Hepatocyte (in vitro differentiated cells): ENCODE results near the gene IL3RA. TPM values are rescaled to one million over a fixed set of nuclear protein-coding genes. Genes with fewer than 3 reads are reported as not detected.

ENCODE experiments used
- DNase-seq: peaks from one replicate; pipeline ENCODE4 v3.0.0-alpha.2; 2016; ENCODE audit warnings: low spot score
- H2AFZ ChIP-seq: fragments of 200-600 bp; sonication (generic); 2 replicates; pipeline ENCODE4 v1.6.0; 2016; ENCODE audit warnings: antibody characterized with exemption, mild to moderate bottlenecking
- H3K27ac ChIP-seq: fragments of 200-600 bp; sonication (generic); 2 replicates; pipeline ENCODE4 v1.5.1; 2016; ENCODE audit warnings: mild to moderate bottlenecking
- H3K27me3 ChIP-seq: fragments of 200-600 bp; sonication (generic); 2 replicates; pipeline ENCODE4 v1.6.1; 2016
- H3K36me3 ChIP-seq: fragments of 200-600 bp; sonication (generic); replicated peaks from 2 replicates; pipeline ENCODE4 v1.5.1; 2016; ENCODE audit warnings: low read depth; ENCODE audit not compliant: insufficient read depth
- H3K4me1 ChIP-seq: fragments of 200-600 bp; sonication (generic); 2 replicates; pipeline ENCODE4 v1.5.1; 2016; ENCODE audit warnings: mild to moderate bottlenecking, moderate library complexity; ENCODE audit not compliant: insufficient read depth
- H3K4me2 ChIP-seq: fragments of 200-600 bp; sonication (generic); 2 replicates; pipeline ENCODE4 v1.6.0; 2016
- H3K4me3 ChIP-seq: fragments of 200-600 bp; sonication (generic); 2 replicates; pipeline ENCODE4 v1.5.1; 2016; ENCODE audit warnings: mild to moderate bottlenecking
- H3K79me2 ChIP-seq: fragments of 200-600 bp; sonication (generic); 2 replicates; pipeline ENCODE4 v1.6.0; 2017; ENCODE audit warnings: mild to moderate bottlenecking
- H3K9me2 ChIP-seq: fragments of 200-600 bp; sonication (generic); replicated peaks from 2 replicates; pipeline ENCODE4 v1.6.0; 2017; ENCODE audit warnings: mild to moderate bottlenecking; ENCODE audit not compliant: insufficient read depth
- H3K9me3 ChIP-seq: fragments of 200-600 bp; sonication (generic); 2 replicates; pipeline ENCODE4 v1.5.1; 2016; ENCODE audit warnings: low read depth, mild to moderate bottlenecking
- H4K20me1 ChIP-seq: fragments of 200-600 bp; sonication (generic); 2 replicates; pipeline ENCODE4 v1.6.0; 2016; ENCODE audit warnings: mild to moderate bottlenecking; ENCODE audit not compliant: insufficient read depth, poor library complexity, severe bottlenecking
- EZH2 ChIP-seq: fragments of 200-600 bp; sonication (generic); IDR thresholded peaks from 2 replicates; pipeline ENCODE4 v1.6.1; 2016; ENCODE audit warnings: antibody characterized with exemption, mild to moderate bottlenecking, borderline replicate concordance
- EZH2phosphoT487 ChIP-seq: fragments of 200-600 bp; sonication (generic); IDR thresholded peaks from one replicate; pipeline ENCODE4 v1.6.1; 2018; ENCODE audit warnings: antibody characterized with exemption, mild to moderate bottlenecking, low read depth, moderate library complexity; ENCODE audit not compliant: unreplicated experiment, severe bottlenecking
- WGBS: methylation state at CpG from one replicate; pipeline ENCODE4 v1.1.6; 2016; ENCODE audit warnings: low lambda C conversion rate; ENCODE audit errors: missing lambda C conversion rate; 5-methylcytosine and 5-hydroxymethylcytosine counted together
- polyA plus RNA-seq: library from polyadenylated mRNA; unstranded; fragments of >200 nt; fragmentation: Nextera tagmentation; extraction: Ambion mirVana; gene quantifications from 2 replicates; pipeline ENCODE4 v1.2.1, GENCODE V29; 2016
- total RNA-seq: library from RNA; depleted of rRNA; stranded (reverse); fragments of >200 nt; gene quantifications from 2 replicates; pipeline ENCODE4 v1.2.3, GENCODE V29; 2014
- TF ChIP-seq, protein P1 (sequence below): fragments of 200-600 bp; sonication (generic); IDR thresholded peaks from 2 replicates; pipeline ENCODE4 v1.5.1; 2016; ENCODE audit warnings: antibody characterized with exemption, mild to moderate bottlenecking; ENCODE audit not compliant: poor library complexity

The IL3RA gene
- total and polyA plus RNA-seq, 2 experiments from 2014 or later = 0.30 to 0.42 TPM

DNA sequence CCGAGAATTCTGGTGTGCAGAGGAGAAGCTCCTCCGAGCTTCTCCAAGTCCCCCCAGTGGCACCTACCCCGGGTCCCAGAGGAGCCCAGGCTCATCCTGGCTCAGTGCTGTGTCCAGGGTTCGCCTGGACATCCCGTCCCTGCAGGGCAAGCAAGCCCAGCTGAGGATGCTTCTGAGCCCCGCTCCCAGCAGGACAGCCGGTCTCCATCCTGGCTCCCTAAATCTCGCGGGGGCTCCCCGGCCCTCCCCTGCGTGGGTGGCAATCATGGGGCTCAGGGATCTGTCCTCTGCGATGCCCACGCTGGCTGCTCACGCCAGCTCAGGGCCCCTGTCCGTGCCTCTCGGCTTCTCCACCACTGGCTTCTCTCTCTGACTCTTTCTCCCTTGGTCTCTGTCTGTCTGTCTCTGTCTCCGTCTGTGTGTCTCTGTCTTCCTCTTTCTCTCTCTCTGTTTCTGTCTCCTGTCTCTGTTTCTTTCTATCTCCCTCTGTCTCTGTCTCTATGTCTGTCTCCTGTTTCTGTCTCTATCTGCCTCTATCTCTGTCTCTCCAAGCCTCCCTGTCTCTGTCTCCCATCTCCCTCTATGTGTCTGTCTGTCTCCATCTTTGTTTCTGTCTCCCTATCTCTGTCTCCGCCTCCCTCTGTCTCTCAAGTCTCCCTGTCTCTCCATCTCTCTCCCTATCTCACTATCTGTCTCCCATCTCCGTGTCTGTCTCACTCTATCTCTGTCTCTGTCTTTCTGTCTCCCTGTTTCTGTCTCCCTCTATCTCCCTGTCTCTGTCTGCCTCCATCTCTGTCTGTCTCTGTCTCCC lies 83.2 kb downstream of the IL3RA start:
- Histone ChIP-seq H3K4me1 (no peaks in the 10 kb centered on the region), H3K27me3 (no peaks in the 10 kb centered on the region), H2AFZ (no peak overlapping the region), H3K4me3 (no peak overlapping the region), H3K36me3 (no peaks in the 10 kb centered on the region), H3K4me2 (no peak overlapping the region), H3K27ac (no peak overlapping the region), H3K9me3 (no peaks in the 10 kb centered on the region), H3K9me2 (no peaks in the 10 kb centered on the region), H3K79me2 (no peaks in the 10 kb centered on the region), H4K20me1 (no peaks in the 10 kb centered on the region)
- WGBS = 89% methylated on average over 19 of the region's 19 CpGs
- DNase-seq = no peak
- TF ChIP-seq EZH2phosphoT487 = no peak
- TF ChIP-seq, protein P1, sequence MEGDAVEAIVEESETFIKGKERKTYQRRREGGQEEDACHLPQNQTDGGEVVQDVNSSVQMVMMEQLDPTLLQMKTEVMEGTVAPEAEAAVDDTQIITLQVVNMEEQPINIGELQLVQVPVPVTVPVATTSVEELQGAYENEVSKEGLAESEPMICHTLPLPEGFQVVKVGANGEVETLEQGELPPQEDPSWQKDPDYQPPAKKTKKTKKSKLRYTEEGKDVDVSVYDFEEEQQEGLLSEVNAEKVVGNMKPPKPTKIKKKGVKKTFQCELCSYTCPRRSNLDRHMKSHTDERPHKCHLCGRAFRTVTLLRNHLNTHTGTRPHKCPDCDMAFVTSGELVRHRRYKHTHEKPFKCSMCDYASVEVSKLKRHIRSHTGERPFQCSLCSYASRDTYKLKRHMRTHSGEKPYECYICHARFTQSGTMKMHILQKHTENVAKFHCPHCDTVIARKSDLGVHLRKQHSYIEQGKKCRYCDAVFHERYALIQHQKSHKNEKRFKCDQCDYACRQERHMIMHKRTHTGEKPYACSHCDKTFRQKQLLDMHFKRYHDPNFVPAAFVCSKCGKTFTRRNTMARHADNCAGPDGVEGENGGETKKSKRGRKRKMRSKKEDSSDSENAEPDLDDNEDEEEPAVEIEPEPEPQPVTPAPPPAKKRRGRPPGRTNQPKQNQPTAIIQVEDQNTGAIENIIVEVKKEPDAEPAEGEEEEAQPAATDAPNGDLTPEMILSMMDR = no peak
- TF ChIP-seq EZH2 = no peak

DNA sequence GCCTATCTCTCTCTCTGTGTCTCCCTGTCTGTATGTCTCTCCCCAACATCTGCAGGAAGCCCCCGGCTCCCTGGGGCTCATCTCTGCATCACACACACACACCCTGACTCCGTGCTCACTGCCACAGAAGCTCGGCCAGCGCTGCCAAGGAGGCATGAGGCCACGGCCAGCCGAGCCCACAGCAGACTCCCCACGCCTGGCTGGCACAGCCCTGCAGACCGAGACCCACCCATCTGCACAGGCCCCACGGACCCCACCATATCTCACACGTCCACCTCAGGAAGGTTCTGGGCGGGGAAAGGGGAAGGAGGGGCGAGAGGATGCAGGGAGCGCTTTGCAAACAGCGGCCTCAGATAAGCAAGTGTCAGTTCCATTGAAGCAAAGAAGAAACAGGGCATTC lies 83.8 kb downstream of the IL3RA start:
- H3K79me2 ChIP-seq = no peaks in the 10 kb centered on the region
- no peaks in the 10 kb centered on the region for H3K4me1 ChIP-seq
- H2AFZ ChIP-seq = no peak overlapping the region
- H4K20me1 ChIP-seq = no peaks in the 10 kb centered on the region
- TF ChIP-seq, protein P1 = no peak
- no peak for TF ChIP-seq EZH2
- no peak for TF ChIP-seq EZH2phosphoT487
- H3K27ac ChIP-seq = no peak overlapping the region
- H3K36me3 ChIP-seq = no peaks in the 10 kb centered on the region
- no peak overlapping the region for H3K4me3 ChIP-seq
- 60% methylated on average over 14 of the region's 14 CpGs for WGBS
- no peak for DNase-seq
- no peaks in the 10 kb centered on the region for H3K9me3 ChIP-seq
- no peaks in the 10 kb centered on the region for H3K9me2 ChIP-seq
- H3K4me2 ChIP-seq = peak overlapping the region; percentile 19
- no peaks in the 10 kb centered on the region for H3K27me3 ChIP-seq

DNA sequence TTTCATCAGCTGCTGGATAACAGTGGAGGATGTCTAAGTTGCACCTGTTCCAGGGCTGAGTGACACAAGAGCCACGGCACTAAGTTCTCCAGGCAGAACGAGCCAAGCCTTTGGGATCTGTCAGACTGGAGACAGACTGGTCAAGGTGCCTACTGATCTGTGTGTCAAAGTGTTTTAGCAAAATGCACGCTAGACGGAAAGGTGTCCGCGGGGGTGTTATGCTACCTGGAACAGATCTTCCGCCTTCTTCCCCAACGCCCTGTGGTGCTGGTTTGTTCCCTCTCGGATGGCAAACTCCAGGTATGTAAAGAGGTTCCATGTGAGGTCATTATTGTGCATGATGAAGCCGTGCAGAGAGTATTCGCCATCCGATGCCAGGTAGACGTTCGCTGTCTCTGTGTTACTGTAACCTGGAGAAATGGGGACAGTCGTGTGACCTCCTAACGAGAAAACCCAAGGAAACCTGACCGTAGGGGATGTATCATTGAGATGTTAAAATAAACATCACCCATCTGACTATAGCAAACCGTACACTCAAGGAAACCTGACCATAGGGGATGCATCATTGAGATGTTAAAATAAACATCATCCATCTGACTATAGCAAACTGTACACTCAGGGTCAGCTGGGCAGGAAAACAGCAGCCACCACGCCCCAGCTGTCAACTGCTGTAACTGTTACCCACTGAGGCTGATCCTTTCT lies 85.0 kb downstream of the IL3RA start:
- no peak for TF ChIP-seq EZH2
- TF ChIP-seq, protein P1 = no peak
- no peak for TF ChIP-seq EZH2phosphoT487
- no peak overlapping the region for H2AFZ ChIP-seq
- no peak overlapping the region for H3K4me2 ChIP-seq
- no peak overlapping the region for H3K4me3 ChIP-seq
- no peak for DNase-seq
- WGBS = 97% methylated on average over 19 of the region's 19 CpGs
- H3K9me3 ChIP-seq = no peaks in the 10 kb centered on the region
- no peaks in the 10 kb centered on the region for H3K27me3 ChIP-seq
- H3K36me3 ChIP-seq = no peaks in the 10 kb centered on the region
- H3K9me2 ChIP-seq = no peaks in the 10 kb centered on the region
- no peak overlapping the region for H3K27ac ChIP-seq
- no peaks in the 10 kb centered on the region for H3K79me2 ChIP-seq
- no peaks in the 10 kb centered on the region for H4K20me1 ChIP-seq
- no peaks in the 10 kb centered on the region for H3K4me1 ChIP-seq
